Measurements from ENCODE around the gene CCDC136. TPM values are rescaled to one million over a fixed set of nuclear protein-coding genes. Genes with fewer than 3 reads are reported as not detected.

The CCDC136 gene
- 10 to 100 TPM in 1 of 4 donors, 1 to 10 TPM in 3; 4.5 to 12.4 (median 7.2) TPM for total RNA-seq

- H3K9me3 ChIP-seq: no peaks in the 10 kb centered on the region
- H3K4me3 ChIP-seq: peak within 1 kb of the TSS; percentile 48 to 84 (median 66)
- peaks cover 0 to 8% of the 10 kb centered on the region in 2 donors for H3K27me3 ChIP-seq
- TF ChIP-seq POLR2A (IDR thresholded peaks at IDR 0.05) (peak in 1 of 2 donors; percentile 24), EP300 (IDR thresholded peaks at IDR 0.05) (no peak)
- H3K27ac ChIP-seq: peak within 1 kb of the TSS in 2 of 4 donors; percentile 45 to 76
- DNase-seq (ENCODE audit: low spot score in 2 of 2): peak in 1 of 2 donors; percentile 36
- H3K36me3 ChIP-seq: no peaks in the 10 kb centered on the region
- peaks cover 0 to 25% (median 9%) of the 10 kb centered on the region in 4 donors for H3K4me1 ChIP-seq
- WGBS, 2 donors: 1% methylated on average over 41 to 74 of the region's 80 CpGs
Measured at GRCh38 chr7:128791121-128791971, at the start of gene CCDC136. Gene CCDC136 (plus strand): TSS chr7:128791968. CDS start chr7:128792412, 444 bp downstream.

- H3K36me3 ChIP-seq: no peaks in the 10 kb centered on the region
- 28 to 40% methylated on average over 4 of the region's 4 CpGs for WGBS, 2 donors
- DNase-seq (ENCODE audit: low spot score in 2 of 2): no peak
- peak overlapping the region in 3 of 4 donors; percentile 12 to 60 (median 35) for H3K27ac ChIP-seq
- H3K9me3 ChIP-seq: no peaks in the 10 kb centered on the region
- peaks cover 0 to 68% (median 25%) of the 10 kb centered on the region in 4 donors for H3K4me1 ChIP-seq
- peak in 1 of 2 donors; percentile 17 for TF ChIP-seq EP300 (IDR thresholded peaks at IDR 0.05)
- TF ChIP-seq, protein P1, sequence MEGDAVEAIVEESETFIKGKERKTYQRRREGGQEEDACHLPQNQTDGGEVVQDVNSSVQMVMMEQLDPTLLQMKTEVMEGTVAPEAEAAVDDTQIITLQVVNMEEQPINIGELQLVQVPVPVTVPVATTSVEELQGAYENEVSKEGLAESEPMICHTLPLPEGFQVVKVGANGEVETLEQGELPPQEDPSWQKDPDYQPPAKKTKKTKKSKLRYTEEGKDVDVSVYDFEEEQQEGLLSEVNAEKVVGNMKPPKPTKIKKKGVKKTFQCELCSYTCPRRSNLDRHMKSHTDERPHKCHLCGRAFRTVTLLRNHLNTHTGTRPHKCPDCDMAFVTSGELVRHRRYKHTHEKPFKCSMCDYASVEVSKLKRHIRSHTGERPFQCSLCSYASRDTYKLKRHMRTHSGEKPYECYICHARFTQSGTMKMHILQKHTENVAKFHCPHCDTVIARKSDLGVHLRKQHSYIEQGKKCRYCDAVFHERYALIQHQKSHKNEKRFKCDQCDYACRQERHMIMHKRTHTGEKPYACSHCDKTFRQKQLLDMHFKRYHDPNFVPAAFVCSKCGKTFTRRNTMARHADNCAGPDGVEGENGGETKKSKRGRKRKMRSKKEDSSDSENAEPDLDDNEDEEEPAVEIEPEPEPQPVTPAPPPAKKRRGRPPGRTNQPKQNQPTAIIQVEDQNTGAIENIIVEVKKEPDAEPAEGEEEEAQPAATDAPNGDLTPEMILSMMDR (IDR thresholded peaks at IDR 0.05): no peak
- no peaks in the 10 kb centered on the region for H3K27me3 ChIP-seq
- no peak overlapping the region for H3K4me3 ChIP-seq
Measured at GRCh38 chr7:128742206-128742605, 49.6 kb upstream of the CCDC136 start.

- DNase-seq (ENCODE audit: low spot score in 2 of 2): no peak
- Histone ChIP-seq H3K9me3 (no peaks in the 10 kb centered on the region), H3K27me3 (no peaks in the 10 kb centered on the region), H3K4me3 (no peak overlapping the region), H3K27ac (peak overlapping the region in 3 of 4 donors; percentile 35 to 62 (median 60)), H3K36me3 (no peaks in the 10 kb centered on the region), H3K4me1 (peaks cover 0 to 71% (median 25%) of the 10 kb centered on the region in 4 donors)
- TF ChIP-seq, protein P1 (IDR thresholded peaks at IDR 0.05): no peak
- TF ChIP-seq EP300 (IDR thresholded peaks at IDR 0.05) (no peak), POLR2A (IDR thresholded peaks at IDR 0.05) (no peak)
- WGBS, 2 donors: 78 to 83% methylated on average over 7 of the region's 7 CpGs
Measured at GRCh38 chr7:128743112-128743772, 48.5 kb upstream of the CCDC136 start.

GRCh38 chr7:128744366-128744905, 47.3 kb upstream of the CCDC136 start:
- TF ChIP-seq POLR2A (IDR thresholded peaks at IDR 0.05): no peak
- TF ChIP-seq, protein P1 (IDR thresholded peaks at IDR 0.05): no peak
- TF ChIP-seq EP300 (IDR thresholded peaks at IDR 0.05): no peak
- Histone ChIP-seq H3K4me1 (peaks cover 0 to 73% (median 25%) of the 10 kb centered on the region in 4 donors), H3K27me3 (no peaks in the 10 kb centered on the region), H3K27ac (peak overlapping the region in 2 of 4 donors; percentile 60 to 62), H3K9me3 (no peaks in the 10 kb centered on the region), H3K4me3 (no peak overlapping the region), H3K36me3 (peaks cover 0 to 11% (median 0%) of the 10 kb centered on the region in 3 donors)
- no peak for DNase-seq (ENCODE audit: low spot score in 2 of 2)
- WGBS, 2 donors: 11 to 27% methylated on average over 2 of the region's 2 CpGs

- WGBS, 2 donors: 44 to 50% methylated on average over 1 of the region's 1 CpG
- Histone ChIP-seq H3K27ac (no peak overlapping the region), H3K9me3 (no peaks in the 10 kb centered on the region), H3K4me1 (peaks cover 0 to 67% (median 21%) of the 10 kb centered on the region in 4 donors), H3K36me3 (peaks cover 0 to 23% (median 0%) of the 10 kb centered on the region in 3 donors), H3K27me3 (no peaks in the 10 kb centered on the region), H3K4me3 (no peak overlapping the region)
- TF ChIP-seq, protein P1 (IDR thresholded peaks at IDR 0.05): no peak
- TF ChIP-seq EP300 (IDR thresholded peaks at IDR 0.05) (no peak), POLR2A (IDR thresholded peaks at IDR 0.05) (no peak)
- no peak for DNase-seq (ENCODE audit: low spot score in 2 of 2)
Measured at GRCh38 chr7:128745706-128746105, 46.1 kb upstream of the CCDC136 start.

All from tibial nerve (tissue), 4 donors.